Transverse colon (tissue), 4 donors: ENCODE results near the gene SLC16A3. TPM values are rescaled to one million over a fixed set of nuclear protein-coding genes. Genes with fewer than 3 reads are reported as not detected.
A peak's percentile ranks its signal among the peaks of the same experiment; 100 is the strongest.

Source experiments
- DNase-seq: peaks from one replicate; pipeline ENCODE4 v3.0.0-alpha.2; 2019
- H3K27ac ChIP-seq, 4 donors: fragments of 200-600 bp; sonication (generic); 2 replicates each; pipeline ENCODE4 v1.5.1; 2016 to 2018; ENCODE audit warnings: inconsistent platforms in 4 of 4
- H3K27me3 ChIP-seq: fragments of 200-600 bp; sonication (generic); 2 replicates; pipeline ENCODE4 v1.5.1; 2017; ENCODE audit warnings: inconsistent platforms
- H3K36me3 ChIP-seq, 4 donors: fragments of 200-600 bp; sonication (generic); 2 replicates each; pipeline ENCODE4 v1.5.1; 2017 to 2019; ENCODE audit warnings: inconsistent platforms in 4 of 4
- H3K4me1 ChIP-seq, 4 donors: fragments of 200-600 bp; sonication (generic); 2 replicates each; pipeline ENCODE4 v1.5.1; 2017 to 2020; ENCODE audit warnings: inconsistent platforms in 4 of 4
- H3K4me3 ChIP-seq, 4 donors: fragments of 200-600 bp; sonication (generic); 1 replicate in 1 of 4; 2 replicates in 3 of 4; pipeline versions ENCODE4 v1.5.1 to v1.6.1; 2017 to 2019; ENCODE audit warnings: inconsistent platforms in 4 of 4
- H3K9me3 ChIP-seq, 2 donors: fragments of 200-600 bp; sonication (generic); 2 replicates each; pipeline ENCODE4 v1.5.1; 2017 to 2019; ENCODE audit warnings: inconsistent platforms in 2 of 2
- CTCF ChIP-seq, 5 experiments: fragments of 200-600 bp in 3 of 5; fragments of 450-650 bp in 2 of 5; sonication (generic) in 3 of 5; IDR thresholded peaks; 1 replicate in 2 of 5; 2 replicates in 3 of 5; pipeline ENCODE4 v1.5.1; 2016 to 2017; ENCODE audit warnings: antibody characterized with exemption in 5 of 5, inconsistent platforms in 3 of 5, mild to moderate bottlenecking in 2 of 5, moderate library complexity in 1 of 5
- EP300 ChIP-seq: sonication (generic); formaldehyde crosslinking; IDR thresholded peaks from one replicate; pipeline ENCODE4 v1.6.1; 2017; ENCODE audit warnings: antibody characterized with exemption, low read depth
- POLR2A ChIP-seq: fragments of 450-650 bp; IDR thresholded peaks from one replicate; pipeline ENCODE4 v1.6.1; 2016; ENCODE audit warnings: antibody characterized with exemption, mild to moderate bottlenecking, moderate library complexity
- POLR2AphosphoS5 ChIP-seq, 3 donors: sonication (generic); formaldehyde crosslinking; IDR thresholded peaks; one replicate each; pipeline ENCODE4 v1.6.1; 2016; ENCODE audit warnings: antibody characterized with exemption in 3 of 3
- WGBS, 2 donors: methylation state at CpG; one replicate each; pipeline ENCODE4 v1.1.5; 2018; ENCODE audit warnings: low coverage in 1 of 2; 5-methylcytosine and 5-hydroxymethylcytosine counted together
- in situ Hi-C, 4 donors: fragments of 200-750 bp; cut with MboI; loops; one replicate each; pipeline versions ENCODE4 v1.15.0 to v1.15.1; 2017; ENCODE audit warnings: low sequenced_read_pairs in 3 of 4, low pct_ligation_motif_present in 1 of 4, low pct_unique_long_range_greater_than_20kb in 1 of 4
- intact Hi-C: fragments of 100-400 bp; cut with DNase I; formaldehyde crosslinking; loops from one replicate; pipeline ENCODE4 v1.15.1; 2023; ENCODE audit warnings: low total_unique reads
- total RNA-seq, 4 donors: library from RNA; depleted of rRNA; stranded (reverse); fragments of >200 nt; gene quantifications; one replicate each; pipeline ENCODE4 v1.1.0, GENCODE V29; 2016

The SLC16A3 gene
- total RNA-seq, 4 donors from 2014 or later, result 11.5 to 105 (median 48.9) TPM

DNA sequence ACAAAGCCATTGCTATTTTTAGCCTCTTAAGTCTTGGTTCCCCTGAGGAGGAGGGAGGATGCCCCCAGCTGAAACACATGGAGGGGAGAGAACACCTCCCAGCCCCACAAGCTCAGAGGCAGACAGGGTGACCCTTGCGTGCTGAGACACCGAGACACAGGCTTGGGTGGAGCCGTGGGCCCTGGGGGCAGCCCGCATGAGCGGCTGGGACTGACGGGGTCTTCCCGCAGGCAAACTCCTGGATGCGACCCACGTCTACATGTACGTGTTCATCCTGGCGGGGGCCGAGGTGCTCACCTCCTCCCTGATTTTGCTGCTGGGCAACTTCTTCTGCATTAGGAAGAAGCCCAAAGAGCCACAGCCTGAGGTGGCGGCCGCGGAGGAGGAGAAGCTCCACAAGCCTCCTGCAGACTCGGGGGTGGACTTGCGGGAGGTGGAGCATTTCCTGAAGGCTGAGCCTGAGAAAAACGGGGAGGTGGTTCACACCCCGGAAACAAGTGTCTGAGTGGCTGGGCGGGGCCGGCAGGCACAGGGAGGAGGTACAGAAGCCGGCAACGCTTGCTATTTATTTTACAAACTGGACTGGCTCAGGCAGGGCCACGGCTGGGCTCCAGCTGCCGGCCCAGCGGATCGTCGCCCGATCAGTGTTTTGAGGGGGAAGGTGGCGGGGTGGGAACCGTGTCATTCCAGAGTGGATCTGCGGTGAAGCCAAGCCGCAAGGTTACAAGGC lies 9.8 kb downstream of the SLC16A3 start:
- intact Hi-C loops (loop anchor here (5.0 kb wide), 1 partner anchor 84 kb away; no protein-coding TSS in a partner anchor), in situ Hi-C loops (no loop called here)
- WGBS, 2 donors, result 19% methylated on average over 32 of the region's 33 CpGs; no CpG with 5 or more reads in 1 of the 2 donors
- Histone ChIP-seq H3K9me3 (no peaks in the 10 kb centered on the region), H3K27ac (peak overlapping the region; percentile 71 to 85 (median 76)), H3K27me3 (no peaks in the 10 kb centered on the region), H3K4me1 (peaks cover 61 to 93% (median 67%) of the 10 kb centered on the region in 4 donors), H3K4me3 (peak overlapping the region in 1 of 4 donors; percentile 21), H3K36me3 (peaks cover 0 to 6% (median 0%) of the 10 kb centered on the region in 4 donors)
- peak; percentile 91 for DNase-seq
- TF ChIP-seq POLR2A (peak; percentile 38), CTCF (IDR thresholded peaks at IDR 0.05) (no peak), POLR2AphosphoS5 (IDR thresholded peaks at IDR 0.05) (peak; percentile 40 to 73 (median 71)), EP300 (no peak)

DNA sequence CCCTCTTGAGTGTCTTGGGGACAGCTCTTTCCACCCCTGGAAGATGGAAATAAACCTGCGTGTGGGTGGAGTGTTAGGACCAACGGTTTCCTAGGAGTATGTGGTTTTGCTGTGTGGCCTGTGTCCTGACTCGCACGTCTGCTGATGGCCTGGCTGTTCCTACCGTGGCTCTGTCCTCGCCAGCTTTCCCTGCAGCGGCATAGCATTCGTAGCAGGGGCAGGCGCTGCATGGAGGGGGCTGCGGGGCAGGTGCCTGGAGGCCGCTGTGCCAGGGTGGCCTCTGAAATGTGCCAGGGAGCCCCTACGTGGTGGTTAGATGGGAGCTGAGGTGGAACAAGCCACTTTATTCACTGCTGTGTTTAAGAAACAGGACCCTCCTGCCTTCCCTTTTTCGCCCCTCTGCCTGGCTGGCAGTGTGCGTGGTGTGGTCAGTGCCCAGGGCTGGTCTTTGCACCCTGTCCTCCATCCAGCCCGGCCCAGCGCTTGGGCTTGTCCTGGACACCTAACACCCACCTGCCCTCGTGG lies 10.6 kb downstream of the SLC16A3 start:
- 87% methylated on average over 16 of the region's 17 CpGs; no CpG with 5 or more reads in 1 of the 2 donors for WGBS, 2 donors
- in situ Hi-C loops, result no loop called here
- peaks cover 0 to 6% (median under 1%) of the 10 kb centered on the region in 4 donors for H3K36me3 ChIP-seq
- H3K9me3 ChIP-seq, result no peaks in the 10 kb centered on the region
- H3K4me1 ChIP-seq, result peaks cover 61 to 98% (median 71%) of the 10 kb centered on the region in 4 donors
- no peak for DNase-seq
- TF ChIP-seq POLR2AphosphoS5 (IDR thresholded peaks at IDR 0.05), result no peak
- no peak for TF ChIP-seq POLR2A
- no peaks in the 10 kb centered on the region for H3K27me3 ChIP-seq
- no peak overlapping the region for H3K4me3 ChIP-seq
- intact Hi-C loops, result loop anchor here (5.0 kb wide), 1 partner anchor 83 kb away; no protein-coding TSS in a partner anchor
- peak overlapping the region; percentile 71 to 85 (median 76) for H3K27ac ChIP-seq

- WGBS, 2 donors, result 83% methylated on average over 21 of the region's 22 CpGs; no CpG with 5 or more reads in 1 of the 2 donors
- TF ChIP-seq EP300 (no peak), POLR2A (no peak), CTCF (IDR thresholded peaks at IDR 0.05) (no peak), POLR2AphosphoS5 (IDR thresholded peaks at IDR 0.05) (no peak)
- no peaks in the 10 kb centered on the region for H3K27me3 ChIP-seq
- intact Hi-C loops (loop anchor here (5.0 kb wide), 1 partner anchor 82 kb away; no protein-coding TSS in a partner anchor), in situ Hi-C loops (no loop called here)
- H3K4me3 ChIP-seq, result no peak overlapping the region
- no peaks in the 10 kb centered on the region for H3K9me3 ChIP-seq
- peak overlapping the region; percentile 71 to 85 (median 76) for H3K27ac ChIP-seq
- H3K4me1 ChIP-seq, result peaks cover 61 to 98% (median 72%) of the 10 kb centered on the region in 4 donors
- DNase-seq, result no peak
- H3K36me3 ChIP-seq, result peaks cover 0 to 6% (median 5%) of the 10 kb centered on the region in 4 donors
Observed at GRCh38 chr17:82239926-82240505, 11.2 kb downstream of the SLC16A3 start.

GRCh38 chr17:82240506-82241182 lies 11.8 kb downstream of the SLC16A3 start:
- peaks cover 61 to 92% (median 71%) of the 10 kb centered on the region in 4 donors for H3K4me1 ChIP-seq
- 82% methylated on average over 20 of the region's 20 CpGs; no CpG with 5 or more reads in 1 of the 2 donors for WGBS, 2 donors
- no peak for DNase-seq
- H3K27ac ChIP-seq, result peak overlapping the region; percentile 71 to 85 (median 76)
- H3K36me3 ChIP-seq, result peaks cover 0 to 13% (median 9%) of the 10 kb centered on the region in 4 donors
- TF ChIP-seq EP300 (no peak), POLR2AphosphoS5 (IDR thresholded peaks at IDR 0.05) (no peak), CTCF (IDR thresholded peaks at IDR 0.05) (no peak), POLR2A (no peak)
- no peaks in the 10 kb centered on the region for H3K27me3 ChIP-seq
- in situ Hi-C loops, result no loop called here
- H3K4me3 ChIP-seq, result no peak overlapping the region
- no peaks in the 10 kb centered on the region for H3K9me3 ChIP-seq
- intact Hi-C loops, result no loop called here
